Measurements from ENCODE around the gene PUM1. TPM values are rescaled to one million over a fixed set of nuclear protein-coding genes. Genes with fewer than 3 reads are reported as not detected.
"Not testable (repeated sequence)": the region's sequence is repeated elsewhere in the genome, so short reads cannot be mapped to it uniquely, and the experiment has no call there.

The PUM1 gene
- total RNA-seq, 1 donor from 2014 or later: 121 TPM

- no peak overlapping the region for H3K4me3 ChIP-seq
- no peaks in the 10 kb centered on the region for H3K4me1 ChIP-seq
- H3K27me3 ChIP-seq (ENCODE audit: low read depth): no peaks in the 10 kb centered on the region
- H3K36me3 ChIP-seq: peaks cover 84% of the 10 kb centered on the region
- no peak for ATAC-seq
- intact Hi-C loops (cut with DNase I): no loop called here
- no peak for DNase-seq
- no peak overlapping the region for H3K27ac ChIP-seq
- no peaks in the 10 kb centered on the region for H3K9me3 ChIP-seq
- TF ChIP-seq CTCF (IDR thresholded peaks at IDR 0.05): no peak
These were observed 113.4 kb downstream of the PUM1 start for GRCh38 chr1:30952098-30952497.

- Histone ChIP-seq H3K27ac (no peak overlapping the region), H3K27me3 (ENCODE audit: low read depth) (no peaks in the 10 kb centered on the region), H3K4me1 (no peaks in the 10 kb centered on the region), H3K9me3 (no peaks in the 10 kb centered on the region), H3K36me3 (peaks cover 86% of the 10 kb centered on the region), H3K4me3 (no peak overlapping the region)
- TF ChIP-seq CTCF (IDR thresholded peaks at IDR 0.05): no peak
- intact Hi-C loops (cut with DNase I): no loop called here
- no peak for ATAC-seq
- DNase-seq: no peak
These were observed 114.8 kb downstream of the PUM1 start for GRCh38 chr1:30950700-30951099.

GRCh38 chr1:30950053-30950452 is 115.5 kb downstream of the PUM1 start:
- no peak overlapping the region for H3K4me3 ChIP-seq
- H3K9me3 ChIP-seq: no peaks in the 10 kb centered on the region
- intact Hi-C loops (cut with DNase I): no loop called here
- ATAC-seq: no peak
- no peaks in the 10 kb centered on the region for H3K4me1 ChIP-seq
- no peak for TF ChIP-seq CTCF (IDR thresholded peaks at IDR 0.05)
- H3K36me3 ChIP-seq: peaks cover 93% of the 10 kb centered on the region
- H3K27me3 ChIP-seq (ENCODE audit: low read depth): no peaks in the 10 kb centered on the region
- no peak overlapping the region for H3K27ac ChIP-seq
- no peak for DNase-seq

GRCh38 chr1:30949487-30949838 is 116.1 kb downstream of the PUM1 start:
- H3K27ac ChIP-seq; H3K4me1 ChIP-seq; intact Hi-C loops (cut with DNase I); H3K4me3 ChIP-seq; H3K9me3 ChIP-seq; DNase-seq; H3K27me3 ChIP-seq (ENCODE audit: low read depth): not testable (repeated sequence)
- peak in 1 of 2 donors; percentile 23 for ATAC-seq
- peaks cover 93% of the 10 kb centered on the region for H3K36me3 ChIP-seq

GRCh38 chr1:30948813-30949486 is 116.6 kb downstream of the PUM1 start:
- peak in 1 of 2 donors; percentile 23 for ATAC-seq
- peaks cover 93% of the 10 kb centered on the region for H3K36me3 ChIP-seq
- H3K9me3 ChIP-seq; H3K4me3 ChIP-seq; H3K4me1 ChIP-seq; DNase-seq; H3K27ac ChIP-seq; intact Hi-C loops (cut with DNase I); H3K27me3 ChIP-seq (ENCODE audit: low read depth): not testable (repeated sequence)

- ATAC-seq: no peak
- DNase-seq: no peak
- intact Hi-C loops (cut with DNase I): no loop called here
- no peaks in the 10 kb centered on the region for H3K27me3 ChIP-seq (ENCODE audit: low read depth)
- peaks cover 93% of the 10 kb centered on the region for H3K36me3 ChIP-seq
- no peak overlapping the region for H3K4me3 ChIP-seq
- H3K27ac ChIP-seq: no peak overlapping the region
- TF ChIP-seq CTCF (IDR thresholded peaks at IDR 0.05): no peak
- no peaks in the 10 kb centered on the region for H3K4me1 ChIP-seq
- H3K9me3 ChIP-seq: no peaks in the 10 kb centered on the region
These were observed 117.2 kb downstream of the PUM1 start for GRCh38 chr1:30948278-30948677.
